SK-N-SH (cell line): ENCODE measurements around the gene BCL11A. TPM values are rescaled to one million over a fixed set of nuclear protein-coding genes. Genes with fewer than 3 reads are reported as not detected.

Source experiments
- CTCF ChIA-PET: fragments of 300-600, 350-600 bp; formaldehyde crosslinking; extraction: SDS; loops from one replicate; lab custom pipeline; 2021; lab: Yijun Ruan, JAX
- POLR2A ChIA-PET: fragments of 350-600 bp; sonication (Branson Sonifier 250); formaldehyde crosslinking; extraction: SDS; loops from one replicate; lab custom pipeline; 2020; ENCODE audit warnings: antibody characterized with exemption, inconsistent platforms; lab: Yijun Ruan, JAX
- DNase-seq: peaks from one replicate; pipeline ENCODE4 v3.0.0; 2012
- H2AFZ ChIP-seq: fragments of 200-600 bp; sonication (generic); 2 replicates; pipeline ENCODE4 v1.8.1; 2016; ENCODE audit warnings: antibody characterized with exemption, mild to moderate bottlenecking, low read depth
- H3F3A ChIP-seq: fragments of 200-600 bp; sonication (generic); replicated peaks from 2 replicates; pipeline ENCODE3; 2016; ENCODE audit warnings: antibody characterized with exemption, mild to moderate bottlenecking; ENCODE audit not compliant: insufficient read depth
- H3K27ac ChIP-seq, 2 experiments: fragments of 200-500 bp in 1 of 2; fragments of 200-600 bp in 1 of 2; sonication (Bioruptor generic) in 1 of 2; sonication (generic), shearing (Covaris generic) in 1 of 2; 2 replicates each; pipeline versions ENCODE4 v1.5.1 to v1.6.1; 2014 to 2016; ENCODE audit warnings: low read depth in 2 of 2, inconsistent platforms in 1 of 2, low read length in 1 of 2, mild to moderate bottlenecking in 1 of 2, mixed read lengths in 1 of 2
- H3K27me3 ChIP-seq: fragments of 200-600 bp; sonication (generic), shearing (Covaris generic); 2 replicates; pipeline ENCODE4 v1.6.1; 2016; ENCODE audit warnings: mixed run types; ENCODE audit not compliant: insufficient read depth
- H3K36me3 ChIP-seq, 2 experiments: fragments of 200-500 bp in 1 of 2; fragments of 200-600 bp in 1 of 2; sonication (Bioruptor generic) in 1 of 2; sonication (generic) in 1 of 2; replicated peaks in 1 of 2; 2 replicates each; pipeline versions ENCODE3 to v1.5.1; 2014 to 2016; ENCODE audit warnings: low read length in 1 of 2, mild to moderate bottlenecking in 1 of 2; ENCODE audit not compliant: insufficient read depth in 2 of 2, control insufficient read depth in 1 of 2
- H3K4me1 ChIP-seq, 2 experiments: fragments of 200-500 bp in 1 of 2; fragments of 200-600 bp in 1 of 2; sonication (Bioruptor generic) in 1 of 2; sonication (generic), shearing (Covaris generic) in 1 of 2; 2 replicates each; pipeline versions ENCODE4 v1.5.1 to v1.6.1; 2014 to 2016; ENCODE audit warnings: low read depth in 1 of 2, low read length in 1 of 2, mixed run types in 1 of 2; ENCODE audit not compliant: insufficient read depth in 2 of 2, control insufficient read depth in 1 of 2
- H3K4me2 ChIP-seq: fragments of 200-600 bp; sonication (generic), shearing (Covaris generic); 2 replicates; pipeline ENCODE4 v1.6.1; 2017; ENCODE audit warnings: mixed run types
- H3K4me3 ChIP-seq, 2 experiments: fragments of 200-500 bp in 1 of 2; fragments of 200-600 bp in 1 of 2; sonication (Bioruptor generic) in 1 of 2; sonication (generic), shearing (Covaris generic) in 1 of 2; 2 replicates each; pipeline versions ENCODE4 v1.5.1 to v1.8.1; 2014 to 2016; ENCODE audit warnings: low read depth in 2 of 2, inconsistent platforms in 1 of 2, low read length in 1 of 2, mild to moderate bottlenecking in 1 of 2, mixed read lengths in 1 of 2, moderate library complexity in 1 of 2
- H3K79me2 ChIP-seq: fragments of 200-600 bp; sonication (generic); 2 replicates; pipeline ENCODE4 v1.8.1; 2017; ENCODE audit warnings: mild to moderate bottlenecking; ENCODE audit not compliant: insufficient read depth
- H3K9ac ChIP-seq: fragments of 200-600 bp; sonication (generic); 2 replicates; pipeline ENCODE4 v1.6.1; 2017; ENCODE audit warnings: mixed run types
- H3K9me2 ChIP-seq: fragments of 200-600 bp; sonication (generic); 2 replicates; pipeline ENCODE4 v1.6.1; 2017; ENCODE audit warnings: mixed run types
- H3K9me3 ChIP-seq: fragments of 200-600 bp; sonication (generic); 2 replicates; pipeline ENCODE4 v1.6.1; 2017; ENCODE audit warnings: mixed run types, mild to moderate bottlenecking, moderate library complexity
- H4K20me1 ChIP-seq: fragments of 200-600 bp; sonication (generic); 2 replicates; pipeline ENCODE4 v1.6.1; 2017; ENCODE audit warnings: mild to moderate bottlenecking, mixed run types; ENCODE audit not compliant: insufficient read depth
- ELF1 ChIP-seq: IDR thresholded peaks from 2 replicates; pipeline ENCODE4 v1.4.0; 2012
- EP300 ChIP-seq, 2 experiments: IDR thresholded peaks; 2 replicates each; pipeline versions ENCODE4 v1.4.0 to v1.6.1; 2012; ENCODE audit warnings: borderline replicate concordance in 1 of 2, low read depth in 1 of 2, low read length in 1 of 2
- EZH2phosphoT487 ChIP-seq: fragments of 200-600 bp; sonication (generic); IDR thresholded peaks from 2 replicates; pipeline ENCODE4 v1.6.1; 2017; ENCODE audit warnings: low read depth, mixed run types, mild to moderate bottlenecking, antibody characterized with exemption, moderate library complexity, borderline replicate concordance
- FOXJ3 ChIP-seq: sonication (generic); formaldehyde crosslinking; IDR thresholded peaks from 2 replicates; pipeline ENCODE4 v1.5.1; 2020; ENCODE audit warnings: mild to moderate bottlenecking, missing genetic modification reagents
- FOXM1 ChIP-seq: IDR thresholded peaks from 2 replicates; pipeline ENCODE4 v1.4.0; 2012; ENCODE audit warnings: low read depth, mild to moderate bottlenecking
- GABPA ChIP-seq: IDR thresholded peaks from 2 replicates; pipeline ENCODE4 v1.4.0; 2012; ENCODE audit warnings: low read depth, mild to moderate bottlenecking
- GATA2 ChIP-seq: sonication (generic); formaldehyde crosslinking; IDR thresholded peaks from 2 replicates; pipeline ENCODE4 v1.5.0; 2020; ENCODE audit warnings: mild to moderate bottlenecking, missing genetic modification reagents
- NRF1 ChIP-seq: IDR thresholded peaks from 2 replicates; pipeline ENCODE4 v1.6.1; 2012; ENCODE audit warnings: low read depth, mild to moderate bottlenecking, low read length
- POLR2AphosphoS5 ChIP-seq: IDR thresholded peaks from 2 replicates; pipeline ENCODE4 v1.6.1; 2012; ENCODE audit warnings: low read depth, low read length
- RCOR1 ChIP-seq: fragments of 150-350 bp; IDR thresholded peaks from 2 replicates; pipeline ENCODE4 v1.6.1; 2017; ENCODE audit warnings: antibody characterized with exemption, low read length
- RFX5 ChIP-seq: IDR thresholded peaks from 2 replicates; pipeline ENCODE4 v1.6.1; 2012; ENCODE audit warnings: mild to moderate bottlenecking, improper control_type of control experiment, low read length
- RXRA ChIP-seq: IDR thresholded peaks from 2 replicates; pipeline ENCODE4 v1.4.0; 2012; ENCODE audit warnings: low read depth, mild to moderate bottlenecking, borderline replicate concordance
- SIN3A ChIP-seq: IDR thresholded peaks from 2 replicates; pipeline ENCODE4 v1.6.1; 2012; ENCODE audit warnings: low read depth, mild to moderate bottlenecking, low read length, moderate library complexity, borderline replicate concordance
- SMC3 ChIP-seq: IDR thresholded peaks from 2 replicates; pipeline ENCODE4 v1.6.1; 2012; ENCODE audit warnings: low read depth, low read length, improper control_type of control experiment
- TAF1 ChIP-seq: IDR thresholded peaks from 2 replicates; pipeline ENCODE4 v1.6.1; 2012; ENCODE audit warnings: low read depth, mild to moderate bottlenecking, low read length, moderate library complexity, borderline replicate concordance
- TCF12 ChIP-seq: IDR thresholded peaks from 2 replicates; pipeline ENCODE4 v1.4.0; 2012
- YY1 ChIP-seq: IDR thresholded peaks from 2 replicates; pipeline ENCODE4 v1.4.0; 2012; ENCODE audit warnings: low read depth, mild to moderate bottlenecking
- WGBS: methylation state at CpG from one replicate; pipeline ENCODE4 v1.1.6; 2017; ENCODE audit warnings: low lambda C conversion rate; 5-methylcytosine and 5-hydroxymethylcytosine counted together
- polyA plus RNA-seq, 3 experiments: library from polyadenylated mRNA; depleted of rRNA; stranded (reverse); fragments of >200 nt; gene quantifications; 2 replicates each; pipeline ENCODE4 v1.2.3, GENCODE V29; 2012
- TF ChIP-seq, protein P1 (sequence below): IDR thresholded peaks from 2 replicates; pipeline ENCODE4 v1.4.0; 2012; ENCODE audit warnings: low read depth, borderline replicate concordance
- TF ChIP-seq, protein P2 (sequence below): fragments of 200-600 bp; sonication (generic); IDR thresholded peaks from 2 replicates; pipeline ENCODE4 v1.6.1; 2017; ENCODE audit warnings: antibody characterized with exemption, mild to moderate bottlenecking, moderate library complexity
- TF ChIP-seq, protein P3 (sequence below): IDR thresholded peaks from 2 replicates; pipeline ENCODE4 v1.4.0; 2012; ENCODE audit warnings: low read depth, borderline replicate concordance
- TF ChIP-seq, protein P4 (sequence below): fragments of 150-350 bp; IDR thresholded peaks from 2 replicates; pipeline ENCODE4 v1.6.1; 2016; ENCODE audit warnings: mild to moderate bottlenecking, low read depth, low read length

BCL11A gene
- polyA plus RNA-seq, 1 of the 3 experiments (the other 2 are of a cell fraction), result 1.9 TPM

DNA sequence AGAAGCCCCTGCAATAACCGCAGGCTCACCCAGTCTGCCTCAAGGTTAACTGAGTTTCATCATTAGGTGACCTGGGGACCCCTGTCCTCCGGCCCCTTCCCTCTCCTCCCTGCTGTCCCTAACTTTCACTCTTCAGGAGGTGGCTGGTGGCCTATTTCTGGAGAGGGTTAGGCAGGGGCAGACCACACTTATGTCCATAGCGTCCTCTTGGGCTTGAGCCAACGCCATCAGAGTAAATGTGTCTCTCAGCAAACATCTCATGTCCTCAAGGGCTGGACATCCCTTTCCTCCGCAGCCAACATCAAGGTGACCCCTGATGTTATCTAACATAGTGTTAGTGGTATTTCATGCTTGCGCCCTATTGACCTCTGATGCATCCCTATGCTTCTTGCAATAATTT lies 114.8 kb downstream of the BCL11A start:
- POLR2A ChIA-PET, result no interaction called here
- CTCF ChIA-PET, result no interaction called here
- Histone ChIP-seq H3K36me3 (no peaks in the 10 kb centered on the region), H3K4me1 (no peaks in the 10 kb centered on the region), H3K27ac (no peak overlapping the region), H3K9ac (no peak overlapping the region)
- 83% methylated on average over 6 of the region's 6 CpGs for WGBS
- TF ChIP-seq, protein P1, sequence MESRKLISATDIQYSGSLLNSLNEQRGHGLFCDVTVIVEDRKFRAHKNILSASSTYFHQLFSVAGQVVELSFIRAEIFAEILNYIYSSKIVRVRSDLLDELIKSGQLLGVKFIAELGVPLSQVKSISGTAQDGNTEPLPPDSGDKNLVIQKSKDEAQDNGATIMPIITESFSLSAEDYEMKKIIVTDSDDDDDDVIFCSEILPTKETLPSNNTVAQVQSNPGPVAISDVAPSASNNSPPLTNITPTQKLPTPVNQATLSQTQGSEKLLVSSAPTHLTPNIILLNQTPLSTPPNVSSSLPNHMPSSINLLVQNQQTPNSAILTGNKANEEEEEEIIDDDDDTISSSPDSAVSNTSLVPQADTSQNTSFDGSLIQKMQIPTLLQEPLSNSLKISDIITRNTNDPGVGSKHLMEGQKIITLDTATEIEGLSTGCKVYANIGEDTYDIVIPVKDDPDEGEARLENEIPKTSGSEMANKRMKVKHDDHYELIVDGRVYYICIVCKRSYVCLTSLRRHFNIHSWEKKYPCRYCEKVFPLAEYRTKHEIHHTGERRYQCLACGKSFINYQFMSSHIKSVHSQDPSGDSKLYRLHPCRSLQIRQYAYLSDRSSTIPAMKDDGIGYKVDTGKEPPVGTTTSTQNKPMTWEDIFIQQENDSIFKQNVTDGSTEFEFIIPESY, result no peak
- TF ChIP-seq TAF1 (no peak), FOXJ3 (CRISPR knock-in tag) (no peak), EP300 (IDR thresholded peaks at IDR 0.05; ENCODE audit: borderline replicate concordance in 1 of 2, low read depth in 1 of 2, low read length in 1 of 2) (no peak), POLR2AphosphoS5 (no peak), ELF1 (no peak), GATA2 (CRISPR knock-in tag) (no peak), RCOR1 (no peak), RXRA (no peak), SMC3 (no peak), EZH2phosphoT487 (no peak), YY1 (no peak)
- TF ChIP-seq, protein P2, sequence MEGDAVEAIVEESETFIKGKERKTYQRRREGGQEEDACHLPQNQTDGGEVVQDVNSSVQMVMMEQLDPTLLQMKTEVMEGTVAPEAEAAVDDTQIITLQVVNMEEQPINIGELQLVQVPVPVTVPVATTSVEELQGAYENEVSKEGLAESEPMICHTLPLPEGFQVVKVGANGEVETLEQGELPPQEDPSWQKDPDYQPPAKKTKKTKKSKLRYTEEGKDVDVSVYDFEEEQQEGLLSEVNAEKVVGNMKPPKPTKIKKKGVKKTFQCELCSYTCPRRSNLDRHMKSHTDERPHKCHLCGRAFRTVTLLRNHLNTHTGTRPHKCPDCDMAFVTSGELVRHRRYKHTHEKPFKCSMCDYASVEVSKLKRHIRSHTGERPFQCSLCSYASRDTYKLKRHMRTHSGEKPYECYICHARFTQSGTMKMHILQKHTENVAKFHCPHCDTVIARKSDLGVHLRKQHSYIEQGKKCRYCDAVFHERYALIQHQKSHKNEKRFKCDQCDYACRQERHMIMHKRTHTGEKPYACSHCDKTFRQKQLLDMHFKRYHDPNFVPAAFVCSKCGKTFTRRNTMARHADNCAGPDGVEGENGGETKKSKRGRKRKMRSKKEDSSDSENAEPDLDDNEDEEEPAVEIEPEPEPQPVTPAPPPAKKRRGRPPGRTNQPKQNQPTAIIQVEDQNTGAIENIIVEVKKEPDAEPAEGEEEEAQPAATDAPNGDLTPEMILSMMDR, result no peak
- TF ChIP-seq, protein P3, sequence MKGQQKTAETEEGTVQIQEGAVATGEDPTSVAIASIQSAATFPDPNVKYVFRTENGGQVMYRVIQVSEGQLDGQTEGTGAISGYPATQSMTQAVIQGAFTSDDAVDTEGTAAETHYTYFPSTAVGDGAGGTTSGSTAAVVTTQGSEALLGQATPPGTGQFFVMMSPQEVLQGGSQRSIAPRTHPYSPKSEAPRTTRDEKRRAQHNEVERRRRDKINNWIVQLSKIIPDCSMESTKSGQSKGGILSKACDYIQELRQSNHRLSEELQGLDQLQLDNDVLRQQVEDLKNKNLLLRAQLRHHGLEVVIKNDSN, result no peak
- TF ChIP-seq, all 33 proteins: peak for 0
- Histone ChIP-seq H3K9me2 (no peaks in the 10 kb centered on the region), H3F3A (no peaks in the 10 kb centered on the region), H2AFZ (no peak overlapping the region), H3K4me2 (no peak overlapping the region), H4K20me1 (no peaks in the 10 kb centered on the region), H3K79me2 (no peaks in the 10 kb centered on the region), H3K4me3 (no peak overlapping the region), H3K27me3 (no peaks in the 10 kb centered on the region), H3K9me3 (no peaks in the 10 kb centered on the region)
- DNase-seq, result no peak

DNA sequence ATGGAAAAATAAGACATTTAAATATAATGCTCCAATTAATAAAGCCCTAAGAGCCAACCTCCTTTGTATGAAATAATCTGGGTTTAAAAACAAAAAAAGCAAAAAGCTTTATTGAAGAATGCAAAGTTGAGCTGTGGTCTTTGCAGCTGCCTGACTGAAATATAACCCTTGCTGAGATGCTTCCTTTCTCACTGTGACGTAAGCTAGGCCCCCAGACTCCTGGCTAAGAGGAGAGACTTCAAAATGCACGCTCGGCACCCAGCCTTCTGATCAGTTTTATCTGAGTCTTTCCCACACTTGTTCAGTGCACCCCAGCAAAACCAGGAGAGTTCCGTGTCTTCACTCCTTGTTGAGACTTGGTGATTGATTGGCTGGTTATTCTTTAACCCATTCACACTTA lies 115.3 kb downstream of the BCL11A start:
- no peaks in the 10 kb centered on the region for H3K36me3 ChIP-seq
- no peaks in the 10 kb centered on the region for H4K20me1 ChIP-seq
- H2AFZ ChIP-seq, result no peak overlapping the region
- no peaks in the 10 kb centered on the region for H3F3A ChIP-seq
- no peaks in the 10 kb centered on the region for H3K4me1 ChIP-seq
- no peak for DNase-seq
- H3K4me2 ChIP-seq, result no peak overlapping the region
- H3K27ac ChIP-seq, result no peak overlapping the region
- no peak overlapping the region for H3K9ac ChIP-seq
- no peaks in the 10 kb centered on the region for H3K79me2 ChIP-seq
- H3K4me3 ChIP-seq, result no peak overlapping the region
- CTCF ChIA-PET, result no interaction called here
- POLR2A ChIA-PET, result no interaction called here
- 83% methylated on average over 4 of the region's 4 CpGs for WGBS
- H3K9me2 ChIP-seq, result no peaks in the 10 kb centered on the region
- H3K9me3 ChIP-seq, result no peaks in the 10 kb centered on the region
- no peaks in the 10 kb centered on the region for H3K27me3 ChIP-seq
- TF ChIP-seq, protein P4, sequence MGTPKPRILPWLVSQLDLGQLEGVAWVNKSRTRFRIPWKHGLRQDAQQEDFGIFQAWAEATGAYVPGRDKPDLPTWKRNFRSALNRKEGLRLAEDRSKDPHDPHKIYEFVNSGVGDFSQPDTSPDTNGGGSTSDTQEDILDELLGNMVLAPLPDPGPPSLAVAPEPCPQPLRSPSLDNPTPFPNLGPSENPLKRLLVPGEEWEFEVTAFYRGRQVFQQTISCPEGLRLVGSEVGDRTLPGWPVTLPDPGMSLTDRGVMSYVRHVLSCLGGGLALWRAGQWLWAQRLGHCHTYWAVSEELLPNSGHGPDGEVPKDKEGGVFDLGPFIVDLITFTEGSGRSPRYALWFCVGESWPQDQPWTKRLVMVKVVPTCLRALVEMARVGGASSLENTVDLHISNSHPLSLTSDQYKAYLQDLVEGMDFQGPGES, result no peak
- TF ChIP-seq FOXM1 (no peak), RFX5 (no peak), NRF1 (no peak), TCF12 (no peak), GABPA (no peak), SIN3A (no peak)
